ENCODE results near the gene ZMYND11. TPM values are rescaled to one million over a fixed set of nuclear protein-coding genes. Genes with fewer than 3 reads are reported as not detected.
A peak's percentile ranks its signal among the peaks of the same experiment; 100 is the strongest.

ZMYND11 gene
- total and polyA plus RNA-seq, 8 donors, result 58.9 to 128 (median 119) TPM

DNA sequence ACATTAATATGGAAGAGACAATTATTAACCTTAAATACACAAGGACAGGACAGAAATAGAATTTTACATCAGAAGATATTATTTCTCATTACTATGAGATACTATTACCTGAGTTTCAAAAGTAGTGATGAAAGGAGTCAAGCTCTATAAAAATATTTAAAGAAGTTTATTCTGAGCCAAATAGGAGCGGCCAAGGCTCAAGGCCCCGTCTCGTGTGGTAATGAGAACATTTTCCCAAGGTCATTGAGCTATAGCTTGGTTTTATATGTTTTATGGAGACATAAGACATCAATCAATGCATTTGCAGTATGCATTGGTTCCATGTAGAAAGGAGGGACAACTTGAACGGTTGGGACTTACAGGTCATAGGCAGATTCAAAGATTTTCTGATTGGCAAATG, 29.4 kb upstream of the ZMYND11 start:
- H3K4me3 ChIP-seq, result no peak overlapping the region
- no peak for DNase-seq
- TF ChIP-seq, protein P1, sequence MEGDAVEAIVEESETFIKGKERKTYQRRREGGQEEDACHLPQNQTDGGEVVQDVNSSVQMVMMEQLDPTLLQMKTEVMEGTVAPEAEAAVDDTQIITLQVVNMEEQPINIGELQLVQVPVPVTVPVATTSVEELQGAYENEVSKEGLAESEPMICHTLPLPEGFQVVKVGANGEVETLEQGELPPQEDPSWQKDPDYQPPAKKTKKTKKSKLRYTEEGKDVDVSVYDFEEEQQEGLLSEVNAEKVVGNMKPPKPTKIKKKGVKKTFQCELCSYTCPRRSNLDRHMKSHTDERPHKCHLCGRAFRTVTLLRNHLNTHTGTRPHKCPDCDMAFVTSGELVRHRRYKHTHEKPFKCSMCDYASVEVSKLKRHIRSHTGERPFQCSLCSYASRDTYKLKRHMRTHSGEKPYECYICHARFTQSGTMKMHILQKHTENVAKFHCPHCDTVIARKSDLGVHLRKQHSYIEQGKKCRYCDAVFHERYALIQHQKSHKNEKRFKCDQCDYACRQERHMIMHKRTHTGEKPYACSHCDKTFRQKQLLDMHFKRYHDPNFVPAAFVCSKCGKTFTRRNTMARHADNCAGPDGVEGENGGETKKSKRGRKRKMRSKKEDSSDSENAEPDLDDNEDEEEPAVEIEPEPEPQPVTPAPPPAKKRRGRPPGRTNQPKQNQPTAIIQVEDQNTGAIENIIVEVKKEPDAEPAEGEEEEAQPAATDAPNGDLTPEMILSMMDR (IDR thresholded peaks at IDR 0.05), result no peak
- ATAC-seq, result no peak
- H3K27me3 ChIP-seq, result no peaks in the 10 kb centered on the region
- peaks cover 0 to 6% of the 10 kb centered on the region in 2 donors for H3K9me3 ChIP-seq
- H3K27ac ChIP-seq, result no peak overlapping the region
- intact Hi-C loops (cut with DNase I), result no loop called here
- no peaks in the 10 kb centered on the region for H3K36me3 ChIP-seq
- no peaks in the 10 kb centered on the region for H3K4me1 ChIP-seq

DNA sequence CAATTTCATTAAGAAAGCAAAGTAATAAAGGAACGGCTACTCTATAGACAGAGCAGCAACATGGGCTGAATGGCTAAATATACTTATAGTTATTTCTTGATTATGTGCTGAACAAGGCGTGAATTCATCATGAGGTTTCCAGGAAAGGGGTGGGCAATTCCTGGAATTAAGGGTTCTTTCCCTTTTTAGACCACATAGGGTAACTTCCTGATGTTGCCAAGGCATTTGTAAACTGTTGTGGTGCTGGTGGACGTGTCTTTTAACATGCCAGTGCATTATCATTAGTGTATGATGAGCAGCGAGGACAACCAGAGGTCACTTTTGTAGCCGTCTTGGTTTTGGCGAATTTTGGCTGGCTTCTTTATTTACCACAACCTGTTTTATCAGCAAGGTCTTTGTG, 28.5 kb upstream of the ZMYND11 start:
- DNase-seq (peak in 1 of 4 donors; percentile 50), ATAC-seq (no peak)
- TF ChIP-seq, protein P1 (IDR thresholded peaks at IDR 0.05), result no peak
- H3K4me1 ChIP-seq, result no peaks in the 10 kb centered on the region
- H3K4me3 ChIP-seq, result no peak overlapping the region
- intact Hi-C loops (cut with DNase I), result no loop called here
- no peaks in the 10 kb centered on the region for H3K36me3 ChIP-seq
- no peak overlapping the region for H3K27ac ChIP-seq
- H3K9me3 ChIP-seq, result peaks cover 0 to 6% of the 10 kb centered on the region in 2 donors
- no peaks in the 10 kb centered on the region for H3K27me3 ChIP-seq

GRCh38 chr10:112246-112645, 23.0 kb upstream of the ZMYND11 start:
- Histone ChIP-seq H3K27ac (no peak overlapping the region), H3K36me3 (no peaks in the 10 kb centered on the region), H3K4me3 (no peak overlapping the region), H3K27me3 (no peaks in the 10 kb centered on the region), H3K4me1 (no peaks in the 10 kb centered on the region), H3K9me3 (no peaks in the 10 kb centered on the region)
- ATAC-seq, result peak; percentile 87
- DNase-seq, result no peak
- TF ChIP-seq, protein P1 (IDR thresholded peaks at IDR 0.05), result no peak
- intact Hi-C loops (cut with DNase I), result no loop called here

DNA sequence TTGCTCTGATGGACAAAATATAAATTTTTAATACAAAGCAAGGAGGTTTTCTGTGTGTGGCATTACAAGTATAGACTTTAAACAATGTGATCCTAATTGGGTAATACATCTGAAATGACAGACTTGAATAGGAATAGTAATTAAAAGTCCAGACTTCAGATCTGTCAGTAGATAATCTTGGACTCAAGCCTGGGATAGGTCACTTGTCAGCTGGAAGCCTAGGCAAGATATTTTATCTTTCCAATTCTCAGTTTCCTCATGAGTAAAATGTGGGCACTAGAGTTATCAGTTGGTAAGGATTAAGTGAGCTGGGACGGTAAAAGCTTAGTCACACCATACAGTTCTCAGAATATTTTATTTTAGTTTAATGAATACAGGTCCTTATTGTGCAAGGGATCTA, 10.4 kb upstream of the ZMYND11 start:
- ATAC-seq (no peak), DNase-seq (no peak)
- intact Hi-C loops (cut with DNase I), result no loop called here
- Histone ChIP-seq H3K27me3 (no peaks in the 10 kb centered on the region), H3K9me3 (peaks cover 0 to 2% of the 10 kb centered on the region in 2 donors), H3K36me3 (no peaks in the 10 kb centered on the region), H3K27ac (no peak overlapping the region), H3K4me1 (peaks cover 0 to 11% of the 10 kb centered on the region in 2 donors), H3K4me3 (no peak overlapping the region)
- TF ChIP-seq, protein P1 (IDR thresholded peaks at IDR 0.05), result no peak

DNA sequence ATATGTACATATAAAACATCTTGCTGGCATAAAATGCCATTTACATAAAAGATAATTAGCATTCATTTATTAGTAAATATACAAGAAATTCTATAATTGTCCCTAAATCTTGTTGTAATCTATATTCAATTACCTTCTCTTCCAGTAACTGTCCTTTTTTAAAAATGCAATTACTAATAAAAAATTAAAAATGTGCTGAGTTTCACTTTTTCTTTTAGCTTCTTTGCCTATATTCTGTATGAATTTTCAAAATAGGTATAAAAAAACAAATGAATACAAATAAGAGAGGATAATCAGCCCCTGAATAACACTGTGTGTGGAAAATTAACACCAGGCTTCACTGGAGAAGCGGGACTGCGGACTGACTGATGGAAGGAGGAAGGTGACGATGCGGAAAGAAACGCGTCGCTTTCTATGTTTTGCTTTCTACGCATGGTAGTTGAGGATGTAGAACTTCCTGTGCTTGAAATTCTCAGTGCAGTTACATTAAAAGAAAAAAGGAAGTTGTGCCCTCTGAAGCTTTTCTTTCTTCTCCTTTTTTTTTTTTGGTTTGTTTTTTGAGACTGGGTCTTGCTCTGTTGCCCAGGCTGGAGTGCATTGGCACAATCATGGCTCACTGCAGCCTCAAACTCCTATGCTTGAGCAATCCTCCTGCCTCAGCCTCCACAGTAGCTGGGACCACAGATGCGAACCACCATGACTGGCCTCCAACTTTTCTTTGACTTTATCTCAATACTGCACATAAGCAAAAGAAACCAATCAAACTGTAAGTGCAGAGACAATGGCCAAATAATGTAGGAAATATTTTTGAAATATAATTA, 7.4 kb upstream of the ZMYND11 start:
- intact Hi-C loops (cut with DNase I), result no loop called here
- no peak for DNase-seq
- no peaks in the 10 kb centered on the region for H3K9me3 ChIP-seq
- H3K36me3 ChIP-seq, result no peaks in the 10 kb centered on the region
- peaks cover 0 to 11% of the 10 kb centered on the region in 2 donors for H3K4me1 ChIP-seq
- TF ChIP-seq, protein P1 (IDR thresholded peaks at IDR 0.05), result no peak
- peaks cover 0 to 5% of the 10 kb centered on the region in 2 donors for H3K27me3 ChIP-seq
- H3K27ac ChIP-seq, result peak overlapping the region in 1 of 2 donors; percentile 11
- H3K4me3 ChIP-seq, result no peak overlapping the region
- peak; percentile 38 for ATAC-seq

Data from left lung (tissue), 10 donors.